HepG2 (cell line): Measurements from ENCODE around the gene NOPCHAP1. TPM values are rescaled to one million over a fixed set of nuclear protein-coding genes. Genes with fewer than 3 reads are reported as not detected.

Source experiments
- ATAC-seq: fragments of 200-7000 bp; cut with Tn5 transposase; 3 replicates; pipeline ENCODE4 v1.9.1; 2020; ENCODE audit warnings: mild to moderate bottlenecking, moderate library complexity
- BruUV-seq: library from RNA; stranded (reverse); fragments of 400-500 nt; replicated peaks from 2 replicates; lab custom pipeline; 2021; lab: Mats Ljungman, UMichigan
- CTCF ChIA-PET: fragments of 300-600 bp; formaldehyde crosslinking; extraction: SDS; loops from one replicate; lab custom pipeline; 2021; ENCODE audit warnings: low total read pairs, inconsistent platforms, low intra/inter-chr PET ratio; lab: Yijun Ruan, JAX
- POLR2A ChIA-PET: fragments of 350-600 bp; sonication (Branson Sonifier 250); formaldehyde crosslinking; loops from one replicate; lab custom pipeline; 2020; ENCODE audit warnings: antibody characterized with exemption, inconsistent platforms; lab: Yijun Ruan, JAX
- DNase-seq: peaks from one replicate; pipeline ENCODE4 v3.0.0-alpha.2; 2015; ENCODE audit warnings: low spot score
- FAIRE-seq: peaks from 3 replicates; lab custom pipeline; 2011; peaks lifted over from hg19 to GRCh38; lab: Jason Lieb, UNC
- H2AFZ ChIP-seq: one replicate; pipeline ENCODE4 v1.6.1; 2011; ENCODE audit warnings: low read length, inconsistent platforms
- H3K27ac ChIP-seq: fragments of 300-600 bp; 3 replicates; pipeline ENCODE4 v1.8.0; 2011; ENCODE audit warnings: mixed run types, mild to moderate bottlenecking, mixed read lengths, low read length, inconsistent platforms; ENCODE audit not compliant: insufficient read depth; ENCODE audit errors: extremely low read length
- H3K27me3 ChIP-seq, 2 experiments: fragments of 200-600 bp in 1 of 2; 2 replicates in 1 of 2; 3 replicates in 1 of 2; pipeline versions ENCODE4 v1.6.0 to v1.8.0; 2011; ENCODE audit warnings: low read length in 2 of 2, mild to moderate bottlenecking in 2 of 2, moderate library complexity in 2 of 2, inconsistent platforms in 1 of 2; ENCODE audit not compliant: insufficient read depth in 2 of 2, control insufficient read depth in 1 of 2
- H3K36me3 ChIP-seq, 2 experiments: fragments of 200-600 bp in 1 of 2; replicated peaks in 1 of 2; 2 replicates in 1 of 2; 3 replicates in 1 of 2; pipeline versions ENCODE4 v1.5.1 to v1.8.0; 2011; ENCODE audit warnings: low read length in 2 of 2, inconsistent platforms in 1 of 2; ENCODE audit not compliant: insufficient read depth in 2 of 2, control insufficient read depth in 1 of 2
- H3K4me1 ChIP-seq: 2 replicates; pipeline ENCODE4 v1.5.1; 2012; ENCODE audit warnings: low read length, inconsistent platforms; ENCODE audit not compliant: insufficient read depth
- H3K4me2 ChIP-seq: 2 replicates; pipeline ENCODE4 v1.6.0; 2011; ENCODE audit warnings: low read depth, low read length, inconsistent platforms
- H3K4me3 ChIP-seq, 3 experiments: fragments of 200-600 bp in 1 of 3; sonication (generic), shearing (Covaris generic) in 1 of 3; replicated peaks in 1 of 3; 2 replicates each; pipeline ENCODE4 v1.5.1; 2011 to 2016; ENCODE audit warnings: low read length in 3 of 3, inconsistent platforms in 2 of 3, low read depth in 2 of 3, mild to moderate bottlenecking in 2 of 3, control low read depth in 1 of 3, mixed read lengths in 1 of 3; ENCODE audit not compliant: insufficient read depth in 1 of 3
- H3K79me2 ChIP-seq: one replicate; pipeline ENCODE4 v1.6.1; 2011; ENCODE audit warnings: low read length, inconsistent platforms; ENCODE audit not compliant: insufficient read depth
- H3K9ac ChIP-seq: 2 replicates; pipeline ENCODE4 v1.6.0; 2011; ENCODE audit warnings: mild to moderate bottlenecking, low read depth, low read length, inconsistent platforms; ENCODE audit not compliant: insufficient read depth
- H3K9me3 ChIP-seq: 2 replicates; pipeline ENCODE4 v1.5.1; 2012; ENCODE audit warnings: mild to moderate bottlenecking, low read length
- H4K20me1 ChIP-seq: 2 replicates; pipeline ENCODE4 v1.6.0; 2011; ENCODE audit warnings: inconsistent platforms, mild to moderate bottlenecking, low read length, moderate library complexity; ENCODE audit not compliant: insufficient read depth
- ADNP ChIP-seq: sonication (generic); formaldehyde crosslinking; IDR thresholded peaks from 2 replicates; pipeline ENCODE4 v1.4.0; 2020; ENCODE audit warnings: missing genetic modification reagents
- ATF6 ChIP-seq: sonication (generic); formaldehyde crosslinking; conservative IDR thresholded peaks from 2 replicates; pipeline ENCODE4 v1.4.0; 2020; ENCODE audit warnings: missing genetic modification reagents
- CEBPG ChIP-seq: IDR thresholded peaks from 2 replicates; pipeline ENCODE4 v1.6.1; 2016
- DRAP1 ChIP-seq: IDR thresholded peaks from 2 replicates; pipeline ENCODE4 v1.6.1; 2016; ENCODE audit warnings: missing genetic modification reagents, missing compliant biosample characterization
- NFKBIZ ChIP-seq: IDR thresholded peaks from 2 replicates; pipeline ENCODE4 v1.6.1; 2018; ENCODE audit warnings: missing genetic modification reagents, missing compliant biosample characterization
- NFRKB ChIP-seq: fragments of 450-650 bp; IDR thresholded peaks from 2 replicates; pipeline ENCODE4 v1.6.1; 2017
- PRDM4 ChIP-seq: sonication (generic); formaldehyde crosslinking; IDR thresholded peaks from 2 replicates; pipeline ENCODE4 v1.9.0; 2021; ENCODE audit warnings: missing genetic modification reagents, borderline replicate concordance
- SSRP1 ChIP-seq: IDR thresholded peaks from 2 replicates; pipeline ENCODE4 v1.6.1; 2016; ENCODE audit warnings: control low read depth
- ZNF224 ChIP-seq: sonication (generic); formaldehyde crosslinking; IDR thresholded peaks from 2 replicates; pipeline ENCODE4 v1.5.0; 2020; ENCODE audit warnings: mild to moderate bottlenecking, missing genetic modification reagents
- ZNF274 ChIP-seq: sonication (generic); formaldehyde crosslinking; IDR thresholded peaks from 2 replicates; pipeline ENCODE4 v1.5.1; 2020; ENCODE audit warnings: mild to moderate bottlenecking, missing genetic modification reagents
- ZNF282 ChIP-seq: fragments of 450-650 bp; IDR thresholded peaks from 2 replicates; pipeline ENCODE4 v1.6.1; 2018; ENCODE audit not compliant: partially characterized antibody
- ZNF644 ChIP-seq: IDR thresholded peaks from 2 replicates; pipeline ENCODE4 v1.6.1; 2016; ENCODE audit warnings: low read depth
- ZNF770 ChIP-seq: sonication (generic); formaldehyde crosslinking; IDR thresholded peaks from 2 replicates; pipeline ENCODE4 v1.5.0; 2020; ENCODE audit warnings: mild to moderate bottlenecking, missing genetic modification reagents
- ZNF776 ChIP-seq: sonication (generic); formaldehyde crosslinking; IDR thresholded peaks from 2 replicates; pipeline ENCODE4 v1.4.0; 2020; ENCODE audit warnings: mild to moderate bottlenecking, missing genetic modification reagents
- ZNF792 ChIP-seq: IDR thresholded peaks from 2 replicates; pipeline ENCODE4 v1.6.1; 2016
- WGBS: methylation state at CpG from one replicate; pipeline ENCODE4 v1.1.6; 2017; ENCODE audit warnings: low lambda C conversion rate; 5-methylcytosine and 5-hydroxymethylcytosine counted together
- in situ Hi-C: cut with HindIII; loops from 2 replicates; pipeline ENCODE4 v1.10.0; 2017; ENCODE audit warnings: low pct_unique_long_range_greater_than_20kb; ENCODE audit not compliant: extremely low pct_ligation_motif_present
- intact Hi-C: fragments of 100-400 bp; cut with micrococcal nuclease; formaldehyde crosslinking; loops from one replicate; pipeline ENCODE4 v1.10.0; 2022; ENCODE audit not compliant: unreplicated experiment
- polyA plus RNA-seq, 8 experiments: library from polyadenylated mRNA; depleted of rRNA in 3 of 8; stranded (reverse) in 7 of 8; unstranded in 1 of 8; fragments of >200 nt; fragmentation: Illumina TruSeq in 4 of 8; extraction: Trizol in 4 of 8; gene quantifications; 2 replicates each; pipeline versions ENCODE4 v1.2.1 to v1.2.3, GENCODE V29; 2011 to 2016; ENCODE audit warnings: low read depth in 4 of 8, missing spikeins in 1 of 8, mixed read lengths in 1 of 8; ENCODE audit not compliant: insufficient read depth in 1 of 8
- total RNA-seq, 5 experiments: library from RNA; depleted of rRNA; stranded (reverse); fragments of >200 nt; fragmentation: Illumina TruSeq; extraction: Trizol; gene quantifications; 2 replicates each; pipeline ENCODE4 v1.2.3, GENCODE V29; 2016; ENCODE audit warnings: low read depth in 1 of 5
- TF ChIP-seq, protein P1 (sequence below): sonication (generic); formaldehyde crosslinking; IDR thresholded peaks from 2 replicates; pipeline ENCODE4 v1.8.0; 2023; ENCODE audit warnings: mild to moderate bottlenecking, missing genetic modification reagents
- TF ChIP-seq, protein P2 (sequence below): sonication (generic); formaldehyde crosslinking; IDR thresholded peaks from 2 replicates; pipeline ENCODE4 v1.4.0; 2020; ENCODE audit warnings: missing genetic modification reagents, low read depth, mild to moderate bottlenecking, borderline replicate concordance

NOPCHAP1 gene
- total and polyA plus RNA-seq, 2 of the 13 experiments (the other 11 are each of a cell fraction or from before 2014, with no cell fraction given): 5.7 to 38.1 TPM

DNA sequence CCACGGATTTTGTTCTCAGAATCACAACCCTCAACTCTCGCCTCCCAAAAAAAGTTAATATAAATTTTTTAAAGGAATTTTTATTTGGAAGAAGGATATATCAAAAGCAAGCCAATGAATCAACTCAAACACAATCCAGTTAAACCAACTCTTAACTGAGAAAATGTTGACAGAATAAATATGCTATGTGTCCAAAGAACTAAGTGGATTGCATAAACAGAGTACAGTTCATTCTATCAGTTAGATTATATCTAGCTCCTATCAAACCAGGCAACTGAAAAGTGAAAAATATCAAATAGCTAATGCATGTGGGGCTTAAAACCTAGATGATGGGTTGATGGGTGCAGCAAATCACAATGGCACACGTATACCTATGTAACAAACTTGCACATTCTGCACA, 44.7 kb upstream of the NOPCHAP1 start:
- Histone ChIP-seq H3K27ac (no peak overlapping the region), H3K79me2 (no peaks in the 10 kb centered on the region), H3K4me3 (no peak overlapping the region), H3K27me3 (no peaks in the 10 kb centered on the region), H4K20me1 (no peaks in the 10 kb centered on the region), H3K4me2 (no peak overlapping the region), H2AFZ (no peak overlapping the region), H3K9me3 (no peaks in the 10 kb centered on the region), H3K9ac (no peak overlapping the region), H3K36me3 (no peaks in the 10 kb centered on the region), H3K4me1 (peaks cover 12% of the 10 kb centered on the region)
- no TSS peak for BruUV-seq
- ChIA-PET CTCF (no interaction called here), POLR2A (no interaction called here)
- intact Hi-C loops: no loop called here
- DNase-seq (no peak), ATAC-seq (no peak), FAIRE-seq (no peak)
- in situ Hi-C loops: no loop called here
- 91% methylated on average over 3 of the region's 3 CpGs for WGBS
- TF ChIP-seq ZNF776 (CRISPR knock-in tag) (no peak), ADNP (CRISPR knock-in tag) (no peak), DRAP1 (CRISPR knock-in tag) (no peak), ZNF644 (CRISPR knock-in tag) (no peak), ZNF792 (CRISPR knock-in tag) (no peak), CEBPG (no peak), ATF6 (no peak), NFRKB (no peak), SSRP1 (no peak), PRDM4 (CRISPR knock-in tag) (no peak), ZNF274 (CRISPR knock-in tag) (no peak), NFKBIZ (no peak), ZNF224 (CRISPR knock-in tag) (no peak), ZNF282 (no peak), ZNF770 (CRISPR knock-in tag) (no peak)
- TF ChIP-seq, protein P1, sequence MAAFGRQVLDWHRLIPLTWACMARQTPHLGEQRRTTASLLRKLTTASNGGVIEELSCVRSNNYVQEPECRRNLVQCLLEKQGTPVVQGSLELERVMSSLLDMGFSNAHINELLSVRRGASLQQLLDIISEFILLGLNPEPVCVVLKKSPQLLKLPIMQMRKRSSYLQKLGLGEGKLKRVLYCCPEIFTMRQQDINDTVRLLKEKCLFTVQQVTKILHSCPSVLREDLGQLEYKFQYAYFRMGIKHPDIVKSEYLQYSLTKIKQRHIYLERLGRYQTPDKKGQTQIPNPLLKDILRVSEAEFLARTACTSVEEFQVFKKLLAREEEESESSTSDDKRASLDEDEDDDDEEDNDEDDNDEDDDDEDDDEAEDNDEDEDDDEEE (CRISPR knock-in tag): no peak
- TF ChIP-seq, protein P2, sequence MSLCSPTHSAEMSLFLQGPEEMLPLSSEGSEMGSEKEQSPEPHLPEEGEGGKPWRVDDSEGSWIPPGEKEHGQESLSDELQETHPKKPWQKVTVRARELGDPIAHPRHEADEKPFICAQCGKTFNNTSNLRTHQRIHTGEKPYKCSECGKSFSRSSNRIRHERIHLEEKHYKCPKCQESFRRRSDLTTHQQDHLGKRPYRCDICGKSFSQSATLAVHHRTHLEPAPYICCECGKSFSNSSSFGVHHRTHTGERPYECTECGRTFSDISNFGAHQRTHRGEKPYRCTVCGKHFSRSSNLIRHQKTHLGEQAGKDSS (CRISPR knock-in tag): no peak
